HepG2 (cell line): Measurements from ENCODE around the gene UNC5C. TPM values are rescaled to one million over a fixed set of nuclear protein-coding genes. Genes with fewer than 3 reads are reported as not detected.

Experiments used
- ATAC-seq: fragments of 200-7000 bp; cut with Tn5 transposase; 3 replicates; pipeline ENCODE4 v1.9.1; 2020; ENCODE audit warnings: mild to moderate bottlenecking, moderate library complexity
- BruUV-seq: library from RNA; stranded (reverse); fragments of 400-500 nt; replicated peaks from 2 replicates; lab custom pipeline; 2021; lab: Mats Ljungman, UMichigan
- CTCF ChIA-PET: fragments of 300-600 bp; formaldehyde crosslinking; extraction: SDS; loops from one replicate; lab custom pipeline; 2021; ENCODE audit warnings: low total read pairs, inconsistent platforms, low intra/inter-chr PET ratio; lab: Yijun Ruan, JAX
- POLR2A ChIA-PET: fragments of 350-600 bp; sonication (Branson Sonifier 250); formaldehyde crosslinking; loops from one replicate; lab custom pipeline; 2020; ENCODE audit warnings: antibody characterized with exemption, inconsistent platforms; lab: Yijun Ruan, JAX
- DNase-seq: peaks from one replicate; pipeline ENCODE4 v3.0.0-alpha.2; 2015; ENCODE audit warnings: low spot score
- FAIRE-seq: peaks from 3 replicates; lab custom pipeline; 2011; peaks lifted over from hg19 to GRCh38; lab: Jason Lieb, UNC
- H2AFZ ChIP-seq: one replicate; pipeline ENCODE4 v1.6.1; 2011; ENCODE audit warnings: low read length, inconsistent platforms
- H3K27ac ChIP-seq: fragments of 300-600 bp; 3 replicates; pipeline ENCODE4 v1.8.0; 2011; ENCODE audit warnings: mixed run types, mild to moderate bottlenecking, mixed read lengths, low read length, inconsistent platforms; ENCODE audit not compliant: insufficient read depth; ENCODE audit errors: extremely low read length
- H3K27me3 ChIP-seq, 2 experiments: fragments of 200-600 bp in 1 of 2; 2 replicates in 1 of 2; 3 replicates in 1 of 2; pipeline versions ENCODE4 v1.6.0 to v1.8.0; 2011; ENCODE audit warnings: low read length in 2 of 2, mild to moderate bottlenecking in 2 of 2, moderate library complexity in 2 of 2, inconsistent platforms in 1 of 2; ENCODE audit not compliant: insufficient read depth in 2 of 2, control insufficient read depth in 1 of 2
- H3K36me3 ChIP-seq, 2 experiments: fragments of 200-600 bp in 1 of 2; replicated peaks in 1 of 2; 2 replicates in 1 of 2; 3 replicates in 1 of 2; pipeline versions ENCODE4 v1.5.1 to v1.8.0; 2011; ENCODE audit warnings: low read length in 2 of 2, inconsistent platforms in 1 of 2; ENCODE audit not compliant: insufficient read depth in 2 of 2, control insufficient read depth in 1 of 2
- H3K4me1 ChIP-seq: 2 replicates; pipeline ENCODE4 v1.5.1; 2012; ENCODE audit warnings: low read length, inconsistent platforms; ENCODE audit not compliant: insufficient read depth
- H3K4me2 ChIP-seq: 2 replicates; pipeline ENCODE4 v1.6.0; 2011; ENCODE audit warnings: low read depth, low read length, inconsistent platforms
- H3K4me3 ChIP-seq, 3 experiments: fragments of 200-600 bp in 1 of 3; sonication (generic), shearing (Covaris generic) in 1 of 3; replicated peaks in 1 of 3; 2 replicates each; pipeline ENCODE4 v1.5.1; 2011 to 2016; ENCODE audit warnings: low read length in 3 of 3, inconsistent platforms in 2 of 3, low read depth in 2 of 3, mild to moderate bottlenecking in 2 of 3, control low read depth in 1 of 3, mixed read lengths in 1 of 3; ENCODE audit not compliant: insufficient read depth in 1 of 3
- H3K79me2 ChIP-seq: one replicate; pipeline ENCODE4 v1.6.1; 2011; ENCODE audit warnings: low read length, inconsistent platforms; ENCODE audit not compliant: insufficient read depth
- H3K9ac ChIP-seq: 2 replicates; pipeline ENCODE4 v1.6.0; 2011; ENCODE audit warnings: mild to moderate bottlenecking, low read depth, low read length, inconsistent platforms; ENCODE audit not compliant: insufficient read depth
- H3K9me3 ChIP-seq: 2 replicates; pipeline ENCODE4 v1.5.1; 2012; ENCODE audit warnings: mild to moderate bottlenecking, low read length
- H4K20me1 ChIP-seq: 2 replicates; pipeline ENCODE4 v1.6.0; 2011; ENCODE audit warnings: inconsistent platforms, mild to moderate bottlenecking, low read length, moderate library complexity; ENCODE audit not compliant: insufficient read depth
- CEBPB ChIP-seq: IDR thresholded peaks from 2 replicates; pipeline ENCODE4 v1.6.1; 2011; ENCODE audit warnings: low read depth, low read length, improper control_type of control experiment, borderline replicate concordance
- HNF4A ChIP-seq: sonication (generic); formaldehyde crosslinking; IDR thresholded peaks from 2 replicates; pipeline ENCODE4 v1.4.0; 2020; ENCODE audit warnings: missing genetic modification reagents
- HNRNPK ChIP-seq: fragments of 200-400 bp; formaldehyde crosslinking; IDR thresholded peaks from 2 replicates; pipeline ENCODE4 v1.6.1; 2018; ENCODE audit warnings: low read length, low read depth, moderate library complexity, mild to moderate bottlenecking; ENCODE audit not compliant: poor library complexity, severe bottlenecking
- HOXA5 ChIP-seq: sonication (generic); formaldehyde crosslinking; IDR thresholded peaks from 2 replicates; pipeline ENCODE4 v1.4.0; 2020; ENCODE audit warnings: missing genetic modification reagents
- IRF2 ChIP-seq: IDR thresholded peaks from 2 replicates; pipeline ENCODE4 v1.6.1; 2018; ENCODE audit warnings: missing genetic modification reagents, missing compliant biosample characterization
- MAZ ChIP-seq, 2 experiments: sonication (generic) in 1 of 2; formaldehyde crosslinking in 1 of 2; IDR thresholded peaks; 2 replicates each; pipeline versions ENCODE4 v1.5.0 to v1.6.1; 2012 to 2020; ENCODE audit warnings: low read depth in 2 of 2, mild to moderate bottlenecking in 2 of 2, borderline replicate concordance in 1 of 2, improper control_type of control experiment in 1 of 2, low read length in 1 of 2, missing genetic modification reagents in 1 of 2, moderate library complexity in 1 of 2
- NFE2L1 ChIP-seq: sonication (generic); formaldehyde crosslinking; IDR thresholded peaks from 2 replicates; pipeline ENCODE4 v1.4.0; 2020; ENCODE audit warnings: missing genetic modification reagents, mild to moderate bottlenecking, borderline replicate concordance
- RFX1 ChIP-seq: fragments of 450-650 bp; IDR thresholded peaks from 2 replicates; pipeline ENCODE4 v1.6.1; 2017
- RNF2 ChIP-seq: fragments of 450-650 bp; conservative IDR thresholded peaks from 2 replicates; pipeline ENCODE4 v1.6.1; 2016; ENCODE audit warnings: low read depth
- SIX1 ChIP-seq: sonication (generic); formaldehyde crosslinking; IDR thresholded peaks from 2 replicates; pipeline ENCODE4 v1.4.0; 2020; ENCODE audit warnings: missing genetic modification reagents, borderline replicate concordance
- ZMAT3 ChIP-seq: sonication (generic); formaldehyde crosslinking; conservative IDR thresholded peaks from 2 replicates; pipeline ENCODE4 v1.7.0; 2021; ENCODE audit warnings: missing genetic modification reagents
- ZNF3 ChIP-seq: IDR thresholded peaks from 2 replicates; pipeline ENCODE4 v1.7.0; 2017; ENCODE audit warnings: inconsistent platforms
- ZNF629 ChIP-seq: sonication (generic); formaldehyde crosslinking; conservative IDR thresholded peaks from 2 replicates; pipeline ENCODE4 v1.5.0; 2020; ENCODE audit warnings: missing genetic modification reagents
- ZNF644 ChIP-seq: IDR thresholded peaks from 2 replicates; pipeline ENCODE4 v1.6.1; 2016; ENCODE audit warnings: low read depth
- WGBS: methylation state at CpG from one replicate; pipeline ENCODE4 v1.1.6; 2017; ENCODE audit warnings: low lambda C conversion rate; 5-methylcytosine and 5-hydroxymethylcytosine counted together
- in situ Hi-C: cut with HindIII; loops from 2 replicates; pipeline ENCODE4 v1.10.0; 2017; ENCODE audit warnings: low pct_unique_long_range_greater_than_20kb; ENCODE audit not compliant: extremely low pct_ligation_motif_present
- intact Hi-C: fragments of 100-400 bp; cut with micrococcal nuclease; formaldehyde crosslinking; loops from one replicate; pipeline ENCODE4 v1.10.0; 2022; ENCODE audit not compliant: unreplicated experiment
- polyA plus RNA-seq, 8 experiments: library from polyadenylated mRNA; depleted of rRNA in 3 of 8; stranded (reverse) in 7 of 8; unstranded in 1 of 8; fragments of >200 nt; fragmentation: Illumina TruSeq in 4 of 8; extraction: Trizol in 4 of 8; gene quantifications; 2 replicates each; pipeline versions ENCODE4 v1.2.1 to v1.2.3, GENCODE V29; 2011 to 2016; ENCODE audit warnings: low read depth in 4 of 8, missing spikeins in 1 of 8, mixed read lengths in 1 of 8; ENCODE audit not compliant: insufficient read depth in 1 of 8
- total RNA-seq, 5 experiments: library from RNA; depleted of rRNA; stranded (reverse); fragments of >200 nt; fragmentation: Illumina TruSeq; extraction: Trizol; gene quantifications; 2 replicates each; pipeline ENCODE4 v1.2.3, GENCODE V29; 2016; ENCODE audit warnings: low read depth in 1 of 5
- TF ChIP-seq, protein P1 (sequence below): sonication (generic); formaldehyde crosslinking; IDR thresholded peaks from 2 replicates; pipeline ENCODE4 v1.4.0; 2020; ENCODE audit warnings: mild to moderate bottlenecking, missing genetic modification reagents
- TF ChIP-seq, protein P2 (sequence below): sonication (generic); formaldehyde crosslinking; IDR thresholded peaks from 2 replicates; pipeline ENCODE4 v1.4.0; 2020; ENCODE audit warnings: missing genetic modification reagents, borderline replicate concordance

The UNC5C gene
- total and polyA plus RNA-seq, 2 of the 13 experiments (the other 11 are each of a cell fraction or from before 2014, with no cell fraction given), result not detected

DNA sequence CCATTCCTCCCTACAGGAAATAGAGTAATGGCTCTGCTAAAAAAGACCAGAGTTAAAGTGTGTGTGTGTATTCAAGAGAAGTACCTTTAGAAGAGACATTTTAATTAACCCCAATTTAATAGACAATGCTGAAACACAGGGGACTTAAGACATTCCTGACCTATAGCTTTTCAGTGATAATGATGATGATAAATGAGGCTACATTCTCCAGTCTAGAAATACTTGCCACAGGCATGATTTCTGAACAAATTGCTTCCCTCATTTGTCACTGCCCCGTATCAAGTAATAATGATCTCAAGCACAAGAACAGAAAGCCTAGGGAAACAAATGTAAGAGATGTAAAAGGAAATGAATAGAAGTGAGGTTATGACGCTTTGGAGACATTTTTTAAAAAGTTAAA, 117.1 kb downstream of the UNC5C start:
- no peak for ATAC-seq
- FAIRE-seq, result no peak
- Histone ChIP-seq H2AFZ (no peak overlapping the region), H3K27ac (no peak overlapping the region), H3K79me2 (no peaks in the 10 kb centered on the region), H3K27me3 (no peaks in the 10 kb centered on the region), H3K36me3 (no peaks in the 10 kb centered on the region), H3K4me2 (no peak overlapping the region), H3K4me1 (no peaks in the 10 kb centered on the region), H3K4me3 (no peak overlapping the region), H4K20me1 (no peaks in the 10 kb centered on the region), H3K9me3 (no peaks in the 10 kb centered on the region), H3K9ac (no peak overlapping the region)
- ChIA-PET CTCF (no interaction called here), POLR2A (no interaction called here)
- TF ChIP-seq ZNF629 (CRISPR knock-in tag) (no peak), ZMAT3 (CRISPR knock-in tag) (no peak), HNRNPK (no peak), ZNF644 (CRISPR knock-in tag) (no peak), IRF2 (CRISPR knock-in tag) (no peak), HNF4A (CRISPR knock-in tag) (no peak), CEBPB (no peak), HOXA5 (CRISPR knock-in tag) (no peak)
- intact Hi-C loops (no loop called here), in situ Hi-C loops (no loop called here)
- WGBS, result 4% methylated on average over 2 of the region's 2 CpGs
- no TSS peak for BruUV-seq
- no peak for DNase-seq

DNA sequence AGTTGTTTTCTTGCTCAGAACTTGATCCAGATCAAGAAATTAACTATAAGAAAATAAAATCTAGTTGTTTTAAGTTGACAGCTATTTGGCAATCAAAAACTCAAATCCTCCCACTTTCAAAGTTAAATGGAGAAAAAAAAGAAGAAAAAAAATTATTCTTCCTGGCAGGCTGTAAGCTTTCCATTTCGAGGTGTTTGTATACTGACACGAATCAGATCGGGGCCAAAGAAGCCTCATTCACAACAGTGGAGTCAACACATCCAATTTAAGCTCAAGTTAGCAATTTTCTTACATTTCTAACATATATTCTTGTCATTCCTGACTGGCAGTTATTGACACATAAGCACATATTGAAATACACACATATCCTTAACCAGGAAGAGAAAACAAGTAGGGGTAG, 119.4 kb downstream of the UNC5C start:
- no TSS peak for BruUV-seq
- DNase-seq (no peak), ATAC-seq (no peak), FAIRE-seq (no peak)
- POLR2A ChIA-PET, result no interaction called here
- WGBS, result 4% methylated on average over 3 of the region's 3 CpGs
- H3K36me3 ChIP-seq, result no peaks in the 10 kb centered on the region
- H3K27ac ChIP-seq, result no peak overlapping the region
- CTCF ChIA-PET, result no interaction called here
- H2AFZ ChIP-seq, result no peak overlapping the region
- H4K20me1 ChIP-seq, result no peaks in the 10 kb centered on the region
- no peak overlapping the region for H3K4me3 ChIP-seq
- H3K79me2 ChIP-seq, result no peaks in the 10 kb centered on the region
- H3K9me3 ChIP-seq, result no peaks in the 10 kb centered on the region
- H3K4me1 ChIP-seq, result no peaks in the 10 kb centered on the region
- no peak overlapping the region for H3K9ac ChIP-seq
- in situ Hi-C loops (no loop called here), intact Hi-C loops (no loop called here)
- no peaks in the 10 kb centered on the region for H3K27me3 ChIP-seq
- no peak overlapping the region for H3K4me2 ChIP-seq
- TF ChIP-seq RNF2, result no peak
- TF ChIP-seq, protein P1, sequence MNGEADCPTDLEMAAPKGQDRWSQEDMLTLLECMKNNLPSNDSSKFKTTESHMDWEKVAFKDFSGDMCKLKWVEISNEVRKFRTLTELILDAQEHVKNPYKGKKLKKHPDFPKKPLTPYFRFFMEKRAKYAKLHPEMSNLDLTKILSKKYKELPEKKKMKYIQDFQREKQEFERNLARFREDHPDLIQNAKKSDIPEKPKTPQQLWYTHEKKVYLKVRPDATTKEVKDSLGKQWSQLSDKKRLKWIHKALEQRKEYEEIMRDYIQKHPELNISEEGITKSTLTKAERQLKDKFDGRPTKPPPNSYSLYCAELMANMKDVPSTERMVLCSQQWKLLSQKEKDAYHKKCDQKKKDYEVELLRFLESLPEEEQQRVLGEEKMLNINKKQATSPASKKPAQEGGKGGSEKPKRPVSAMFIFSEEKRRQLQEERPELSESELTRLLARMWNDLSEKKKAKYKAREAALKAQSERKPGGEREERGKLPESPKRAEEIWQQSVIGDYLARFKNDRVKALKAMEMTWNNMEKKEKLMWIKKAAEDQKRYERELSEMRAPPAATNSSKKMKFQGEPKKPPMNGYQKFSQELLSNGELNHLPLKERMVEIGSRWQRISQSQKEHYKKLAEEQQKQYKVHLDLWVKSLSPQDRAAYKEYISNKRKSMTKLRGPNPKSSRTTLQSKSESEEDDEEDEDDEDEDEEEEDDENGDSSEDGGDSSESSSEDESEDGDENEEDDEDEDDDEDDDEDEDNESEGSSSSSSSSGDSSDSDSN (CRISPR knock-in tag), result no peak
- no peak for TF ChIP-seq RFX1
- TF ChIP-seq SIX1 (CRISPR knock-in tag), result no peak
- TF ChIP-seq NFE2L1 (CRISPR knock-in tag), result no peak
- TF ChIP-seq MAZ (IDR thresholded peaks at IDR 0.05; ENCODE audit: borderline replicate concordance, low read depth, low read length), result no peak
- TF ChIP-seq MAZ (CRISPR knock-in tag; IDR thresholded peaks at IDR 0.05; ENCODE audit: low read depth), result no peak
- TF ChIP-seq, protein P2, sequence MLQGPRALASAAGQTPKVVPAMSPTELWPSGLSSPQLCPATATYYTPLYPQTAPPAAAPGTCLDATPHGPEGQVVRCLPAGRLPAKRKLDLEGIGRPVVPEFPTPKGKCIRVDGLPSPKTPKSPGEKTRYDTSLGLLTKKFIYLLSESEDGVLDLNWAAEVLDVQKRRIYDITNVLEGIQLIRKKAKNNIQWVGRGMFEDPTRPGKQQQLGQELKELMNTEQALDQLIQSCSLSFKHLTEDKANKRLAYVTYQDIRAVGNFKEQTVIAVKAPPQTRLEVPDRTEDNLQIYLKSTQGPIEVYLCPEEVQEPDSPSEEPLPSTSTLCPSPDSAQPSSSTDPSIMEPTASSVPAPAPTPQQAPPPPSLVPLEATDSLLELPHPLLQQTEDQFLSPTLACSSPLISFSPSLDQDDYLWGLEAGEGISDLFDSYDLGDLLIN, result no peak
- no peak for TF ChIP-seq ZNF3 (CRISPR knock-in tag)
